ENCODE data around the gene MTPN.

MTPN gene

GRCh38 chr7:135888740-135889139 lies 88.4 kb downstream of the MTPN start:
- no peak for DNase-seq

GRCh38 chr7:135886345-135887132 lies 90.6 kb downstream of the MTPN start:
- DNase-seq, result no peak

GRCh38 chr7:135884495-135885232 lies 92.5 kb downstream of the MTPN start:
- no peak for DNase-seq

- DNase-seq, result no peak
These were observed 97.9 kb downstream of the MTPN start for GRCh38 chr7:135879233-135879632.

GRCh38 chr7:135878284-135878683 lies 98.9 kb downstream of the MTPN start:
- DNase-seq, result no peak

GRCh38 chr7:135877805-135878204 lies 99.4 kb downstream of the MTPN start:
- DNase-seq, result no peak

Data from hypothalamus (tissue), 51 donors.